ENCODE results near the gene CYP4F22. TPM values are rescaled to one million over a fixed set of nuclear protein-coding genes. Genes with fewer than 3 reads are reported as not detected.
"Not testable (repeated sequence)": the region's sequence is repeated elsewhere in the genome, so short reads cannot be mapped to it uniquely, and the experiment has no call there.

Gene CYP4F22
- total RNA-seq, 2 experiments from 2014 or later = 0.19 to 0.28 TPM

DNA sequence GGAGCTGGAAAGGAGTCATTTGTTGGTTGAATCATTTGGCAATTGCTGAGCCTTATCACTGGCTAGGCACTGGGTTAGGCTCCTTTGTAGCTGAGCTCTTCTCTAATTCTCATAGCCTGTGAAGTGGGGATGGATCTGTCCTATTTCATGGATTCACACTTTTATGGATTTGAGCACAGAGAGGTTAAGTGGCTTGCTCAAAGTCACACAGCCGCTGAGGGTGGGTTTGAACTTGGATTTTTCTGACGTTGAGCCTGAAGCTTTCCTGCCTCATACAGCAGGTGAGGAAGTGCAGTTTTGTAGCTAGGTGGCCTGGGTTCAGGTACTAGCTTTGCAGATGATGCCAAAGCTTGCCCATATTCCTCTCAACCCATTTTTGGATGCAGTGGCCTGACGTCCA lies 19.4 kb downstream of the CYP4F22 start:
- Mint-ChIP-seq H3K27me3 (no peaks in the 10 kb centered on the region), H3K36me3 (ENCODE audit: low read depth) (no peaks in the 10 kb centered on the region), H3K9me3 (no peaks in the 10 kb centered on the region), H3K4me1 (ENCODE audit: low read depth) (peaks cover 4% of the 10 kb centered on the region), H3K4me3 (no peak overlapping the region), H3K27ac (no peak overlapping the region)
- ATAC-seq (ENCODE audit: poor library complexity) = no peak
- peaks cover 7% of the 10 kb centered on the region for H3K4me1 ChIP-seq (ENCODE audit: insufficient read depth, low read length)
- no peaks in the 10 kb centered on the region for H3K36me3 ChIP-seq (ENCODE audit: insufficient read depth, low read length)
- no peaks in the 10 kb centered on the region for H3K9me3 ChIP-seq (ENCODE audit: control insufficient read depth in 1 of 2, insufficient read depth in 1 of 2, low read length in 2 of 2)
- no peak for DNase-seq
- no peak overlapping the region for H3K4me3 ChIP-seq (ENCODE audit: low read length)
- no peaks in the 10 kb centered on the region for H3K27me3 ChIP-seq (ENCODE audit: control insufficient read depth in 1 of 2, insufficient read depth in 2 of 2, low read length in 2 of 2)
- CTCF ChIA-PET = no interaction called here
- POLR2A ChIA-PET = interaction anchor here (0.7 to 1.0 kb wide), 2 partner anchors 13 to 109 kb away, joined by 3 to 4 read pairs; partner anchors contain the start of gene AKAP8L
- TF ChIP-seq, protein P1, sequence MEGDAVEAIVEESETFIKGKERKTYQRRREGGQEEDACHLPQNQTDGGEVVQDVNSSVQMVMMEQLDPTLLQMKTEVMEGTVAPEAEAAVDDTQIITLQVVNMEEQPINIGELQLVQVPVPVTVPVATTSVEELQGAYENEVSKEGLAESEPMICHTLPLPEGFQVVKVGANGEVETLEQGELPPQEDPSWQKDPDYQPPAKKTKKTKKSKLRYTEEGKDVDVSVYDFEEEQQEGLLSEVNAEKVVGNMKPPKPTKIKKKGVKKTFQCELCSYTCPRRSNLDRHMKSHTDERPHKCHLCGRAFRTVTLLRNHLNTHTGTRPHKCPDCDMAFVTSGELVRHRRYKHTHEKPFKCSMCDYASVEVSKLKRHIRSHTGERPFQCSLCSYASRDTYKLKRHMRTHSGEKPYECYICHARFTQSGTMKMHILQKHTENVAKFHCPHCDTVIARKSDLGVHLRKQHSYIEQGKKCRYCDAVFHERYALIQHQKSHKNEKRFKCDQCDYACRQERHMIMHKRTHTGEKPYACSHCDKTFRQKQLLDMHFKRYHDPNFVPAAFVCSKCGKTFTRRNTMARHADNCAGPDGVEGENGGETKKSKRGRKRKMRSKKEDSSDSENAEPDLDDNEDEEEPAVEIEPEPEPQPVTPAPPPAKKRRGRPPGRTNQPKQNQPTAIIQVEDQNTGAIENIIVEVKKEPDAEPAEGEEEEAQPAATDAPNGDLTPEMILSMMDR (IDR thresholded peaks at IDR 0.05) = no peak
- intact Hi-C loops (cut with DNase I, micrococcal nuclease) = no loop called here
- H3K27ac ChIP-seq (ENCODE audit: low read depth in 1 of 2, low read length in 2 of 2) = no peak overlapping the region

DNA sequence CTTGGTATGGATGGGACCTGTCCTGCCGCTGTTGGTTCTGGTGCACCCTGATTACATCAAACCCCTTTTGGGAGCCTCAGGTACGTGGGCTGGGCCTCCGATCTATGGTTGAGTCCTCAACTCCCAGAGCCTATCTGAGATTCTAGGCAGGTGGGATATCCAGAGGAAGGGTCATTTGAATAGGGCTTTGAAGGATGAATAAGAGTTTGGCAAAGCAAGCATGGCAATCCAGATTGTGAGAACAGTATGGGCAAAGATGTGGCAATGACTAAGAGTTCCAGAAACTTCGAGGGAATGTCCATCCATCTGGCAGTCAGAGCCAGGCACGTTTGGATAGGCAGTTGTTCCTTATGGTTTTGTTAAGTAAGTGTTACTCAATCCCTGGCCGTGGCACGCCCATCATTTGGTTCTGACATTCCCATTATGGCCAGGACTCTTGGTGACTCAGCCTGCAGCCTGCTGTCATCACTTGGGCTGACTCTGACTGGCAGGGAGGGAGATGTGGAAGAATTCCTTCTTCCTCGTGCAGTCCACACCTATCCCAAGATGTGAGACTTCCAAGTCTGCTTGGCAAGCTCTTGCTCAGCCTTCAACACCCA lies 21.5 kb downstream of the CYP4F22 start:
- Histone ChIP-seq H3K4me3 (ENCODE audit: low read length) (no peak overlapping the region), H3K36me3 (ENCODE audit: insufficient read depth, low read length) (no peaks in the 10 kb centered on the region), H3K27ac (ENCODE audit: low read depth in 1 of 2, low read length in 2 of 2) (no peak overlapping the region), H3K4me1 (ENCODE audit: insufficient read depth, low read length) (peaks cover 13% of the 10 kb centered on the region), H3K9me3 (ENCODE audit: control insufficient read depth in 1 of 2, insufficient read depth in 1 of 2, low read length in 2 of 2) (no peaks in the 10 kb centered on the region), H3K27me3 (ENCODE audit: control insufficient read depth in 1 of 2, insufficient read depth in 2 of 2, low read length in 2 of 2) (no peaks in the 10 kb centered on the region)
- ATAC-seq (ENCODE audit: poor library complexity) = no peak
- Mint-ChIP-seq H3K9me3 (no peaks in the 10 kb centered on the region), H3K4me1 (ENCODE audit: low read depth) (peaks cover 16% of the 10 kb centered on the region), H3K27ac (no peak overlapping the region), H3K27me3 (no peaks in the 10 kb centered on the region), H3K4me3 (no peak overlapping the region), H3K36me3 (ENCODE audit: low read depth) (no peaks in the 10 kb centered on the region)
- ChIA-PET POLR2A (no interaction called here), CTCF (no interaction called here)
- DNase-seq = no peak
- TF ChIP-seq, protein P1 (IDR thresholded peaks at IDR 0.05) = no peak
- intact Hi-C loops (cut with DNase I, micrococcal nuclease) = loop anchor here in 1 of 2 experiments (5.0 kb wide), 1 partner anchor 53 kb away; the partner anchor contains the start of gene PGLYRP2

DNA sequence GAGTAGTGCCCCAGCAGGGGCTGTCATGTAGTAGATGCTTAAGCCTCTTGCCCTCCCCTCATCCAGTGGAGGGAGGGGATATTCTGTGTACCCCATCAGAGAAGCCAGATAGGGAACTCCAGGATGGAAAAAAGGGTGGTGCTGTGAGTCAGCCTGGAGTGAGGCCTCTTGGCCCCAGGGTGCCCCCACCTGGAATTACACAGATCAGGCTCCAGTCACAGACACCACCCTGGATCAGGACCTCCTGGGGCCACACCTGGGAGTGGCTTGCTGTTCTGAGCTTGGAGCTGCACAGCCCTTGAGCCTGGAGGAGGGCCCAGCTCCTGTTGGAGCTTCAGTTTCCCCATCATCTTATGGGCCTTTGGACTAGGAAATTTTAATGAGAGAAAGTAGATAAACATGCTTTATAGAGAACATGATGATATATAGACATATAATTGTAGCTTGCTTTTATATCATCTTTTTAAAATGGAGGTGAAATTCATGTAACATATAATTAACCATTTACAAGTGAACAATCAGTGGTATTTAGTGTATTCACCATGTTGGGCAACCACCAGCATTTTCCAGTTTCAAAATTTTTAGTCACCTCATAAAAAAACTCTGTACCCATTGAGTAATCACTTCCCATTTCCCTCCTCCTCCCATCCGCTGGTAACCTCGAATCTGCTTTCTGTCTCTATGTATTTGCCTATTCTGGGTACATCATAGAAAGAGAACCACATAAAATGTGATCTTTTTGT lies 24.6 kb downstream of the CYP4F22 start:
- no peak overlapping the region for H3K4me3 ChIP-seq (ENCODE audit: low read length)
- no peaks in the 10 kb centered on the region for H3K36me3 Mint-ChIP-seq (ENCODE audit: low read depth)
- peaks cover 16% of the 10 kb centered on the region for H3K4me1 Mint-ChIP-seq (ENCODE audit: low read depth)
- H3K4me3 Mint-ChIP-seq = no peak overlapping the region
- peak overlapping the region; percentile 43 for H3K27ac Mint-ChIP-seq
- no peak overlapping the region for H3K27ac ChIP-seq (ENCODE audit: low read depth in 1 of 2, low read length in 2 of 2)
- H3K4me1 ChIP-seq (ENCODE audit: insufficient read depth, low read length) = peaks cover 11% of the 10 kb centered on the region
- ChIA-PET CTCF (no interaction called here), POLR2A (no interaction called here)
- no peaks in the 10 kb centered on the region for H3K9me3 ChIP-seq (ENCODE audit: control insufficient read depth in 1 of 2, insufficient read depth in 1 of 2, low read length in 2 of 2)
- no peaks in the 10 kb centered on the region for H3K27me3 ChIP-seq (ENCODE audit: control insufficient read depth in 1 of 2, insufficient read depth in 2 of 2, low read length in 2 of 2)
- H3K9me3 Mint-ChIP-seq = no peaks in the 10 kb centered on the region
- peak in 4 of 14 experiments; percentile 16 to 43 (median 32) for DNase-seq
- peak; percentile 61 for ATAC-seq (ENCODE audit: poor library complexity)
- no peaks in the 10 kb centered on the region for H3K27me3 Mint-ChIP-seq
- no peaks in the 10 kb centered on the region for H3K36me3 ChIP-seq (ENCODE audit: insufficient read depth, low read length)
- intact Hi-C loops (cut with DNase I, micrococcal nuclease) = loop anchor here in 1 of 2 experiments (5.0 kb wide), 1 partner anchor 56 kb away; the partner anchor contains the start of gene PGLYRP2
- TF ChIP-seq, protein P1 (IDR thresholded peaks at IDR 0.05) = no peak

DNA sequence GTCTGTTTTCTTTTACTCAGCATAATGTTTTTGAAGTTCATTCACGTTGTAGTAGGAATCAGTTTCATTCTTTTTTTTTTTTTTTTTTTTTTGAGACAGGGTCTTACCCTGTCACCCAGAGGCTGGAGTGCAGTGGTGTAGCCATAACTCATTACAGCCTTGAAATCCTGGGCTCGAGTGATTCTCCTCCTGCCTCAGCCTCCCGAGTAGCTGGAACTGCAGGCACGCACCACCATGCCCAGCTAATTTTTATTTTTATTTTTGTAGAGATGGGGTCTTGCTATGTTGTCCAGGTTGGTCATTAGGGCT lies 25.2 kb downstream of the CYP4F22 start:
- H3K4me3 ChIP-seq (ENCODE audit: low read length); H3K27me3 Mint-ChIP-seq; H3K27me3 ChIP-seq (ENCODE audit: control insufficient read depth in 1 of 2, insufficient read depth in 2 of 2, low read length in 2 of 2); H3K36me3 Mint-ChIP-seq (ENCODE audit: low read depth); H3K4me3 Mint-ChIP-seq; H3K9me3 Mint-ChIP-seq; ATAC-seq (ENCODE audit: poor library complexity); H3K36me3 ChIP-seq (ENCODE audit: insufficient read depth, low read length); H3K9me3 ChIP-seq (ENCODE audit: control insufficient read depth in 1 of 2, insufficient read depth in 1 of 2, low read length in 2 of 2); POLR2A ChIA-PET; DNase-seq; H3K27ac ChIP-seq (ENCODE audit: low read depth in 1 of 2, low read length in 2 of 2): not testable (repeated sequence)
- CTCF ChIA-PET = interaction anchor here (1.4 kb wide), 1 partner anchor 115 kb away, joined by 4 read pairs; the partner anchor contains the start of gene AKAP8L
- H3K4me1 ChIP-seq (ENCODE audit: insufficient read depth, low read length) = peaks cover 11% of the 10 kb centered on the region
- intact Hi-C loops (cut with DNase I, micrococcal nuclease) = loop anchor here in 1 of 2 experiments (5.0 kb wide), 1 partner anchor 56 kb away; the partner anchor contains the start of gene PGLYRP2
- H3K27ac Mint-ChIP-seq = peak overlapping the region; percentile 43
- H3K4me1 Mint-ChIP-seq (ENCODE audit: low read depth) = peaks cover 16% of the 10 kb centered on the region
